ENCODE data around the gene CBLB. TPM values are rescaled to one million over a fixed set of nuclear protein-coding genes. Genes with fewer than 3 reads are reported as not detected.

CBLB gene
- total and polyA plus RNA-seq, 8 donors, result 5.3 to 23.3 (median 10.4) TPM

DNA sequence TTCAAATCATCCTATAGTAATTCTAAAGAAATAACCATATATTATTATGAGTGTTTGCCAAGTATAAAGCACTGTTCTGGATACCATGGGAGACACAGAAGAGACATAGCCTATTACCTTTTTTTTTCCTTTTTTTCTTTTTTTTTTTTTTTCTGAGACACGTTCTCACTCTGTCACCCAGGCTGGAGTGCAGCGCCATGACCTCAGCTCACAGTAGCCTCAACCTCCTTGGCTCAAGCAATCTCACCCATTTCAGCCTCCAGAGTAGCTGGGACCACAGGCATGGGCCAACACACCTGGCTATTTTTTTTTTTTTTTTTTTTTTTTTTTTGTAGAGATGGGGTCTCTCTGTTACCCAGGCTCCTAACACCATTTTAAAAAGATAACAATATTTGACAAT, 30.9 kb downstream of the CBLB start:
- Histone ChIP-seq H3K9me3 (no peaks in the 10 kb centered on the region), H3K36me3 (no peaks in the 10 kb centered on the region), H3K4me3 (no peak overlapping the region), H3K27me3 (no peaks in the 10 kb centered on the region), H3K27ac (no peak overlapping the region), H3K4me1 (peaks cover 0 to 11% (median 10%) of the 10 kb centered on the region in 3 donors)
- DNase-seq (no peak), ATAC-seq (no peak), FAIRE-seq (no peak)
- TF ChIP-seq, protein P1, sequence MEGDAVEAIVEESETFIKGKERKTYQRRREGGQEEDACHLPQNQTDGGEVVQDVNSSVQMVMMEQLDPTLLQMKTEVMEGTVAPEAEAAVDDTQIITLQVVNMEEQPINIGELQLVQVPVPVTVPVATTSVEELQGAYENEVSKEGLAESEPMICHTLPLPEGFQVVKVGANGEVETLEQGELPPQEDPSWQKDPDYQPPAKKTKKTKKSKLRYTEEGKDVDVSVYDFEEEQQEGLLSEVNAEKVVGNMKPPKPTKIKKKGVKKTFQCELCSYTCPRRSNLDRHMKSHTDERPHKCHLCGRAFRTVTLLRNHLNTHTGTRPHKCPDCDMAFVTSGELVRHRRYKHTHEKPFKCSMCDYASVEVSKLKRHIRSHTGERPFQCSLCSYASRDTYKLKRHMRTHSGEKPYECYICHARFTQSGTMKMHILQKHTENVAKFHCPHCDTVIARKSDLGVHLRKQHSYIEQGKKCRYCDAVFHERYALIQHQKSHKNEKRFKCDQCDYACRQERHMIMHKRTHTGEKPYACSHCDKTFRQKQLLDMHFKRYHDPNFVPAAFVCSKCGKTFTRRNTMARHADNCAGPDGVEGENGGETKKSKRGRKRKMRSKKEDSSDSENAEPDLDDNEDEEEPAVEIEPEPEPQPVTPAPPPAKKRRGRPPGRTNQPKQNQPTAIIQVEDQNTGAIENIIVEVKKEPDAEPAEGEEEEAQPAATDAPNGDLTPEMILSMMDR (IDR thresholded peaks at IDR 0.05), result no peak
- intact Hi-C loops (cut with DNase I), result no loop called here
- 88 to 98% methylated on average over 2 of the region's 2 CpGs for WGBS, 2 donors

DNA sequence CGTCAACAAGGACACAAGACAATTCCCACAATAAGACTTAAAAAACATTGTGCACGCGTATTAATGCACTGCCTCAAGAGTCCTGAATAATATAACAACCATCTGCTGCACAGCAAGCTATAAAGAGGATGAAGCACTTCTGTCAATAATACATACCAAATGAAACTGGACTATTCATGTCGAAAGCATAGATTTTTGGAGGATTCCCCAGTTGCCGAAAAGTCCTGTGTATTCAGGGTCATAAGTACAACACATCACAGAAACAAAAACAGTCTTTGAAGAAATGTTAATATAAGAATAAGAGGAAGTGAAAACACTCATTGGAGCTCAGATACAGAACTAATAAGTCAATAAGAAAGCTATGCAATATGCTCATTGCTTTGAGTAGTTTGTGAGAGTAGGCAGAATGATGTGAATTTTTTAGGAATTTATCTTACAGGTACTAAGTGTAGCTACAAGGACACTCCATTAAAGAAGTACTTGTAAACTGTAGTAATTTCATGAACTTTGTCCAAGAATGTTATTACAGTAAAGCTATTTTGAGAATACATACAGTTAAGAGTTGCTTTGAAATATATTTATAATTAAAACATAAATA, 31.6 kb downstream of the CBLB start:
- Histone ChIP-seq H3K4me1 (peaks cover 0 to 11% (median 10%) of the 10 kb centered on the region in 3 donors), H3K27me3 (no peaks in the 10 kb centered on the region), H3K36me3 (no peaks in the 10 kb centered on the region), H3K4me3 (no peak overlapping the region), H3K27ac (no peak overlapping the region), H3K9me3 (no peaks in the 10 kb centered on the region)
- WGBS, 2 donors, result 85 to 90% methylated on average over 5 of the region's 5 CpGs
- no peak for FAIRE-seq
- no peak for DNase-seq
- intact Hi-C loops (cut with DNase I), result no loop called here
- no peak for ATAC-seq
- TF ChIP-seq, protein P1 (IDR thresholded peaks at IDR 0.05), result no peak

DNA sequence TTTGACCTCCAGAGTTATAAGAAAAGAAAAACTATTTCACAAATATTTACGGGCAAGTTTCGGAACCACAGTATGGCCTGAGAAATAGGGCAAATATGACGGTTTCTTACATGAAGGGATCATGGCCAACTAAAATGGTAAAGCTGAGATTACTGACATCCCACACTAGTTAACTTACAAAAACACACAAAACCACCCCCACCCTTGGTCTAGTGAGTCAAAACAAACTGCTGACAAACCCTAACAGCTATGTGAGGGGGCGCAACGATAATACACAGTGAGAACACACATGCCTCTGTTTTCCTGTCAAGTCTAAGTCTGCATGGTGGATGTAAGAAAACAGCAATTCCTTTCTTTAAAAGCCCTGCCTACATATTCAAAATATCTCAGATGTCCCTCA, 32.3 kb downstream of the CBLB start:
- Histone ChIP-seq H3K27me3 (no peaks in the 10 kb centered on the region), H3K36me3 (no peaks in the 10 kb centered on the region), H3K4me1 (peaks cover 0 to 11% (median 10%) of the 10 kb centered on the region in 3 donors), H3K4me3 (no peak overlapping the region), H3K9me3 (no peaks in the 10 kb centered on the region), H3K27ac (no peak overlapping the region)
- intact Hi-C loops (cut with DNase I), result no loop called here
- ATAC-seq (peak in 1 of 4 donors; percentile 46), DNase-seq (no peak), FAIRE-seq (no peak)
- TF ChIP-seq, protein P1 (IDR thresholded peaks at IDR 0.05), result no peak
- 89% methylated on average over 5 of the region's 5 CpGs for WGBS, 2 donors

DNA sequence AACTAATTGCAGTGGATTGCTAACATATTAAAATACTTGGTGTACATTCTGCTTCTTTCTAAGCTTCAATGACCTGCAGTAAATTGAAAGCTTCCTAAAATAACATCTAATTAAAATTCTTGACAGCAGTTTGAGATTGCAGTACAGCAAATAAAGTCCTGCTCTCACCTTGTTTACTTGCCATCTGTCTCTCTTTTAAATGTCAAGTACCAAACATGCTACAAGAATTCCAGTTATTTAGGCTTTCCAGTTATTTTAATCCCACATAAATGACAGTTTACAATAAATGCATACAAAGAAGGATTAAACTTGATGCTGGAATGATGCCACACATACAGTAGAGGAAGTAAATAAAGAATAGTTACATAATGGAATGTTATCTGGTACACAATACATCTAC, 33.2 kb downstream of the CBLB start:
- Histone ChIP-seq H3K27me3 (no peaks in the 10 kb centered on the region), H3K4me1 (peaks cover 0 to 11% (median 10%) of the 10 kb centered on the region in 3 donors), H3K27ac (no peak overlapping the region), H3K9me3 (no peaks in the 10 kb centered on the region), H3K36me3 (no peaks in the 10 kb centered on the region), H3K4me3 (no peak overlapping the region)
- DNase-seq, result no peak
- TF ChIP-seq, protein P1 (IDR thresholded peaks at IDR 0.05), result no peak
- intact Hi-C loops (cut with DNase I), result no loop called here
- no peak for FAIRE-seq
- ATAC-seq, result peak in 3 of 4 donors; percentile 27 to 37 (median 34)

DNA sequence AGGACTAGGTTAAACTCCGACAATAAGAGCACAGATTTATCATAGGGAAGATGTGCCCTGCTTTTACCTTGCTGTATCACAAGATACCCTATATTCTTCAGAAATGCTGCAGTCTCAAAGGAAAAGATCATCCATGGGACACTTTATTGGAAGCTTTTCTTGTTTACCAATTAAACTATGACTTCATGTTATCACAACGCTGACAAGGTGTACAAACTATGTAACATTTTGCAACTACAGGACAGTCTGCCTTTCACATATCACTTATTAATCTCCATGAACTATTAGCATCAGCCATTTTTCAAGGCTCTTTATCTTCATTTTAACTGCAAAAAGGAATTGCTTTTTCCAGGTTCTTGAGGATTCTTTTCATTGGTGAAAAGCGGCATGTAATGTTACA, 34.0 kb downstream of the CBLB start:
- H3K4me3 ChIP-seq, result no peak overlapping the region
- no peaks in the 10 kb centered on the region for H3K36me3 ChIP-seq
- DNase-seq (no peak), FAIRE-seq (no peak), ATAC-seq (no peak)
- H3K27me3 ChIP-seq, result no peaks in the 10 kb centered on the region
- TF ChIP-seq, protein P1 (IDR thresholded peaks at IDR 0.05), result no peak
- 76 to 77% methylated on average over 3 of the region's 3 CpGs for WGBS, 2 donors
- peaks cover 0 to 11% (median 10%) of the 10 kb centered on the region in 3 donors for H3K4me1 ChIP-seq
- no peaks in the 10 kb centered on the region for H3K9me3 ChIP-seq
- no peak overlapping the region for H3K27ac ChIP-seq
- intact Hi-C loops (cut with DNase I), result no loop called here
